CD4-positive, alpha-beta T cell treated with Interleukin-4 for 4 hours (primary cell): ENCODE results near the gene RANBP3L.

ENCODE experiments used
- DNase-seq: peaks from one replicate; pipeline ENCODE4 v3.0.0-alpha.2; 2020

RANBP3L gene

GRCh38 chr5:36242534-36243485 lies 58.9 kb downstream of the RANBP3L start:
- no peak for DNase-seq

- DNase-seq = peak; percentile 96
These were observed 59.8 kb downstream of the RANBP3L start, which contains the start of gene NADK2 for GRCh38 chr5:36241631-36242533. Gene NADK2, minus strand, starts transcription at chr5:36241925. Its CDS starts 127 bp downstream, at chr5:36241798.

DNA sequence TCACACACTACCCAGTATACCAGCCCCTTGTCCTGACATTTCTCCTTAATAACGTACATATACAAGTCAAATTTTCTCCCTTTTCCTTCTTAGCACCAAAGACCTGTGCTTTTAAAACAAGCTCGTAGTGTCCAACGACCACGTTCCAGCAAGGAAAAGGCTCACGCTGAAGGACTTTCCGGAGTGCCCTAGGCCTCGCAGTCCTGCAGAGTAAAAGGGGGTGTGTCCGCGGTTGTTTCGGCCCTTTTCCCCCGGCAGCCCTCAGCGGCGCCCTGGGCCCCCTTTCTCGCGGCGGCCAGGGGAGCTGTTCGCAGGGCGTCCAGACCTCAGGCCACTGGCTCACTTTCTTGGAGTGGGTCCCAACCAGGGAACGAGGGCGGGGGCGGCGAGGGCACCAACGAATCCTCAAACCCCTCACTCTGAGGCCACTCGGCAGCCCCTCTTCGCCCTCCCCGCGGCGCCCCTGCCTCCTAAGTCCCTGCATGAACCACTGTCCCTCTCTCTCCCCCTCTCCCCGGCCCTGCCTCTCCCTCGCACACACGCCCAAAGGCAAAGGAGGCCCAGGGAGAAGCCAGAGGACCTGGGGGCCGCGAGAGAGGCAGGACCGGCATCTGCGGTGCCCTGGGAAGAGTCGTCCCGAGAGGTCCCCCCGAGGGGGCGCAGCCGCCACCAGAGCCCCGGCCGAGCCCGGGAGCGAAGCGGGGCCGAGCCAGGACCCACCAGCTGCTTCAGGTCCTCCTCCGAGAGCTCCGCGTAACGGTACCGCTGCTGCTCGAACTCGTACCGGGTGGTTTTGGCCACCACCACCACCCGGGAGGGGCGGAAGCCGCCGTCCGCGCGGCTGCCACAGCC lies 60.7 kb downstream of the RANBP3L start:
- DNase-seq = peak; percentile 11

- DNase-seq = no peak
These were observed 62.1 kb downstream of the RANBP3L start for GRCh38 chr5:36239370-36240293.

- no peak for DNase-seq
These were observed 63.0 kb downstream of the RANBP3L start for GRCh38 chr5:36238502-36239295.

DNA sequence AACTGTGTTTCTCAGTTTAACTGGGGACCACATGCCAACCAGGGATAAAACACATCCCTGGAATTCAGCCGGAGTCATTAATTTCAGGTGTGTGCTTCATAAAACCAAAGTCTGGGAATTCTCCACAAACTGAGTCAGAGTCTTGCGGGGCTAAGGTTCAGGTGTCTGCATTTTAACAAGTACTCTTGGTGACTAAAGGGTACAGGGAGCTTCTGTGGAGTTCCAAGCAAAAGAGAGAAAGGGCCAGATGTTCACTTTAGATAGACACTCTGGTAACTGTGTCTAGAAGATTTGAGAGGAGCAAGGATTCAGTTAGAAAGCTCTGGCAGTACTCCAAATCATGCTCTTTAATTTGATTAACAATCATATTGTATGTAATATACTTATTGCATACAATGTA lies 64.0 kb downstream of the RANBP3L start:
- DNase-seq = no peak

DNA sequence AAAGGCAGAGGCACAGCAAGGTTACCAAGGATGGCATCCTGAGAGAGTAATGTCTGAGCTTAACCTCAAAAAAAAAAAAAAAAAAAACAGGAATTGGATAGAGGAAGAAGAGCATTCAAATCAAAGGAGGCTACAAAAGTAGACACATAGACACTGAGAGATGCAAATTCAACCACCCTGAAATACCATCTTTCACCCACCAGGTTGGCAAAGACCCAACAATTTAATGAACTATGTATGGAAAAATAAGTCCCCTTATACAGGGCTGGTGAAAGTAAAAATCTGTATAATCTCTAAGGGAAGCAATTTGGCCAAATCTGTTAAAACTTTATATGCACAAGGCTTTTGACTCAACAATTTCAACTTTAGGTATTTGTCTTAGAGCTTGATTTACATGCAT lies 64.9 kb downstream of the RANBP3L start:
- no peak for DNase-seq

- DNase-seq = no peak
These were observed 69.2 kb downstream of the RANBP3L start for GRCh38 chr5:36232533-36232932.

DNA sequence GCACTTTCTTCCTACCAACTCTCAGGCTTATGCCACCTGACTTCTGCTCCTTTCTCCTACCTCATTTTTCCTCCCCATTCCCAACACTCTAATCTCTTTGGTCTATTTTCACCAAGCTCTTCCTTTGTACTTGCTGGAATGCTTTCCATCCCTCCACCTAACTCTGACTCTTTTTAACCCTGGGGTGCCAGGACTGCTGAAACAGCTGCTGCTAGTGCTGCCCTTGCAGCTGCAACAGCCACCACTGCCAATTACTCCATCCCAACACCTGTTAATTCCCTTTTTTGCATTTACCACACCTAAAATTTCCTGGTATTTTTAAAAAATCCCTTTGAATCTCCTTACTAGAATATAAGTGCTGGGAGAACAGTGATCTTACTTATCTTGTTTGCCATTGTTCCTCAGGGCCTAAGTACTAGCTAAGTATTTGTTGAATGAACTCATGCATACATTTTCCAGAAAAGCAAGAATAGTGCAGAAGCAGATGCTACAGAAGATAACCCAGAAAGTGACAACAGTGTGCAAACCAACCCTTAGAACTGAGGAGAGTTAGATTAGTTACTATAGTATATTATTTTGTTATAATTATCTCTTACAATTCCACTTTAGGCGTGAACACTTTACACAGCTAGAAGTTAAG lies 71.4 kb downstream of the RANBP3L start:
- no peak for DNase-seq

DNA sequence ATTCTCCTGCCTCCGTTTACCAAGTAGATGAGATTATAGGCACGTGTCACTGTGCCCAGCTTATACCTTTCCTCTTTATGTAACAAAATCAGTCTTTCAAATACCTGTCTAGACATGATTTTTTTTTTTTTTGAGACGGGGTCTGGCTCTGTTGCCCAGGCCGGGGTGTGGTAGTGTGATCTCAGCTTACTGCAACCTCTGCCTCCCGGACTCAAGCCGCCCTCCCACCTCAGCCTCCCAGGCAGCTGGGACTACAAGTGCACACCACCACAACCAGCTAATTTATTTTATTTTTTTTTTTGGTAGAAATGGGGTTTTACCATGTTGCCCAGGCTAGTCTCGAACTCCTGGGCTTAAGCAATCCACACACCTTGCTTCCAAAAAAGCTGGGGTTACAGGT lies 73.2 kb downstream of the RANBP3L start:
- DNase-seq = no peak

DNA sequence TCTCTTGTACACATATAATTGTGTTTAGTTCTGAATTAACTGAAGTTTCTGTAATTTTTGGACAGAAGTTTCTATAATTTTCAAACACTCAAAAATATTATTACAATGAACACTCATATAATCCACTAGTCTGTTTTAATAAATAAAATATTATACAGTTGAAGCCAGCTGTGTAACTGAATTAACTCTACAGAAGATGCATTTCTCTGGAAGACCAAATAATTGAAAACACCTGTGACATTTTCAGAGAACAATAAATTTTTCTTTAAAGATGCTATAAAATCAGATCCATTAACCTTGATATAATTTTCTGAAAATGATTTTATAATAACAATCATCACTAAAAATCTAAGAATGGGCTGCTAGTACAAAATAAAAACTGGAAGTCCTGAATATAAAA lies 74.7 kb downstream of the RANBP3L start:
- no peak for DNase-seq

GRCh38 chr5:36222620-36223019 lies 79.1 kb downstream of the RANBP3L start:
- DNase-seq = no peak

GRCh38 chr5:36217988-36218387 lies 83.7 kb downstream of the RANBP3L start:
- no peak for DNase-seq

DNA sequence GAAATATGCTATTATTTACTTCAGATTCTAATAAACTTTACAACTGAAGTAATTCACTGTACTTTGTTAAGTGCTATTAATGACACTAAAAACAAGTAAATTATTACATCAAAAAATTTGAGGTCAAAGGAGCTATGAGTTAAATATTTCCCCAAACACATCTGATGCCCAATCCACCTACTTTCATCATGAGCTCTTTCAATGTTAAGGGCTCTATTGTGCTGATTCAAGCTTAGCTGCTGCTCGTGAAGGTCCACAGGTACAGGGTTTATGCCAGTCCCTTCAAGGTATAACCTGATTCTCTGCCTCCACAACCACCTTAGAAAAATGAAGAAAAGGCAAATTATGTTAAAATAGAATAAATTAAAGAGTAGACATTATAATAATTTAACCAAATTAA lies 84.1 kb downstream of the RANBP3L start:
- no peak for DNase-seq

- no peak for DNase-seq
These were observed 85.8 kb downstream of the RANBP3L start for GRCh38 chr5:36215910-36216309.

DNA sequence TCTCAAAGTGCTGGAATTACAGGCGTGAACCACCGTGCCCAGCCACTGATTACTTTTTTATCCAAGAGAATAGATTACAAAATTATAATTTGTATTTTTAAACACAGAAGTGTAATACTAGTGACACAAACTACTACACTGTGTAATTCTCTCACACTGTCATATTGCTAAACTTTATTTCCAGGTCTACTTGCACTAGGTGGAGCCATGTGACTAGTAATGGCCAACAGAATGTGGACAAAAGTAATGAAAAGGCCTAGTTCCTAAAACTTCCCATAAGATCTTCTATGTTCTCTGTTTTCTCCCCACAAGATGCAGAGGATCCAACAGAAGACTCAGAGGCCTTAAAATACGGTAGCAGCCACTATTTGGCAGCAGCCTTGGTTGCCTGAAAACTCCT lies 87.3 kb downstream of the RANBP3L start:
- no peak for DNase-seq

GRCh38 chr5:36209664-36210063 lies 92.0 kb downstream of the RANBP3L start:
- no peak for DNase-seq

GRCh38 chr5:36208786-36209185 lies 92.9 kb downstream of the RANBP3L start:
- no peak for DNase-seq

- no peak for DNase-seq
These were observed 94.8 kb downstream of the RANBP3L start for GRCh38 chr5:36206913-36207312.

DNA sequence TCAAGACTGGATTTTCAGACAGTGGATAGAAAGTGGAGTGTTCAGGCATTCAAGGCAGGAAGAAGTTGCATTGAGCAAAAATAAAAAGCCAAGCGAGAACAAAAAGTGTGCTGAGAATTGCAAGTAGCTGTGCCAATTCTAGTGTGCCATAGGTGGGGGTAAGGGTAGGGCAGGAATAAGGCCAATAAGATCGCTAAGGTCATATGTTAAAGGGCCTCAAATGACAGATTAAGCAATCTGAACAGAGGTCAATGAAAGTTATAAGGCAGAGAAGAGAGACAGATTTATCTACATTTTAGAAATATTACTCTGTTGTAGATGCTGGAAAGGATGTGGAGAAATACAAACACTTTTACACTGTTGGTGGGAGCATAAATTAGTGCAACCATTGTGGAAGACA lies 96.4 kb downstream of the RANBP3L start:
- DNase-seq = no peak
